ENCODE results near the gene BSN.

BSN gene

GRCh38 chr3:49716169-49716568, 161.9 kb downstream of the BSN start:
- no peak for DNase-seq (ENCODE audit: low spot score)

- peak; percentile 63 for DNase-seq (ENCODE audit: low spot score)
These were observed 162.5 kb downstream of the BSN start for GRCh38 chr3:49716691-49717210.

GRCh38 chr3:49717211-49717958, 163.1 kb downstream of the BSN start:
- peak; percentile 63 for DNase-seq (ENCODE audit: low spot score)

GRCh38 chr3:49717959-49718857, 163.9 kb downstream of the BSN start:
- peak; percentile 71 for DNase-seq (ENCODE audit: low spot score)

- no peak for DNase-seq (ENCODE audit: low spot score)
These were observed 164.6 kb downstream of the BSN start for GRCh38 chr3:49718858-49719213.

GRCh38 chr3:49719214-49719884, 165.1 kb downstream of the BSN start, which contains the start of gene AMIGO3:
Gene AMIGO3, minus strand, starts transcription at chr3:49719684. Its CDS starts 219 bp downstream, at chr3:49719465.
- DNase-seq (ENCODE audit: low spot score), result peak; percentile 94
